ENCODE results near the gene HOXA6.

The HOXA6 gene

DNA sequence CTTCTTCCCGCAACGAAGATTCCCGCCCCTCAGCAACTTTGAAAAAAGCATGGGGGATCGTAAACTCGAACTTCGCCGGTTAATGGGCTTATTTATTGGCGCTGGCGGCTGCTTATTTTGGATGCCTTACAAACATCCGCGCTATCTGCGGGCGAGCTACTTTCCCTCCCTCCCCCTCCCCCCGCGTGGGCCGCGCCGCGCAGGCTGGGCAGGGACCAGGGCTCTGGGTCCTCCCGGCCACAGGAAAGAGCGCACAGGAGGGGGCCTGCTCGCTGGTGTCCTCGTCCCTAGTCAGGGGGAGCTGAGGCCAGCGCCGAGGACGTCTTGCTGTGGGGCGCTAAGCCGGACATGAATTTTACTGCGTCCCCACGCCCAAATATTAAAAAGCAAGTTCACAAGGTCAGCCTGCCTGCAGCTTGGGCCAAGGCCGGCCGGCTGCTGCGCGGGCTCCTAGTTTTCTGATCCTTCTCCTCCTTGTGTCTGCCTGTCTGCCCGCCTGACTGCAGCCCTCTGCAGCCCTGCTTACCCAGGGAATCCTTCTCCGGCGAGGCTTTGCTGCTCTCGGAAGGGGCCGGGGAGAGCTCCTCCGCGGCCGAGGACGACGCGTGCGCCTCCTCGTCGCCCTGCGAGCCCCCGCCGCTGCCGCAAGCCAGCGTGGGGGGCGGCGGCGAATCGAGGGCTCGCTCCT is 25.4 kb upstream of the HOXA6 start:
- no peak for DNase-seq

DNA sequence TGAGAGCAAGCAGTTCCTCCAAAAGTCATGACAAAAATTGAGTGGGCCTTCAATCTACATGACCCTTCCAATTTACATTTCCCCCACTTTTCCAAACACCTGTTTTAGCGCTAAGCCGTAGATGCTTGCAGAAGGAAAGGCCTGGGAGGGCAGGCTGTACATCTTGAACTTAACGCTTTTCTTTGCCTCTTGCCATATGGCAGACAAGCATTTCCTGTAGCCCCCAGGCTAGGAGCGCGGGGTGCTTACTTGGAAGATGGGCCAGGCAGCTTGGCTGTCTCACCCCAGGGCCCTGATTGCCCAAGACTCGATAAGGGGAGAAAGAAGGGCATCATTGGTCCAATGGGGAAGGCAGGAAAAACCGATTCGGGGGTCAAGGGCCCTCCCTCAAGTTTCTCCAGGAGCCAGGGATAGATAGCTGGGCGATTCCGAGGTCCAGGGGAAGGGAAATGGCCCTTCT is 24.8 kb upstream of the HOXA6 start:
- DNase-seq: no peak

DNA sequence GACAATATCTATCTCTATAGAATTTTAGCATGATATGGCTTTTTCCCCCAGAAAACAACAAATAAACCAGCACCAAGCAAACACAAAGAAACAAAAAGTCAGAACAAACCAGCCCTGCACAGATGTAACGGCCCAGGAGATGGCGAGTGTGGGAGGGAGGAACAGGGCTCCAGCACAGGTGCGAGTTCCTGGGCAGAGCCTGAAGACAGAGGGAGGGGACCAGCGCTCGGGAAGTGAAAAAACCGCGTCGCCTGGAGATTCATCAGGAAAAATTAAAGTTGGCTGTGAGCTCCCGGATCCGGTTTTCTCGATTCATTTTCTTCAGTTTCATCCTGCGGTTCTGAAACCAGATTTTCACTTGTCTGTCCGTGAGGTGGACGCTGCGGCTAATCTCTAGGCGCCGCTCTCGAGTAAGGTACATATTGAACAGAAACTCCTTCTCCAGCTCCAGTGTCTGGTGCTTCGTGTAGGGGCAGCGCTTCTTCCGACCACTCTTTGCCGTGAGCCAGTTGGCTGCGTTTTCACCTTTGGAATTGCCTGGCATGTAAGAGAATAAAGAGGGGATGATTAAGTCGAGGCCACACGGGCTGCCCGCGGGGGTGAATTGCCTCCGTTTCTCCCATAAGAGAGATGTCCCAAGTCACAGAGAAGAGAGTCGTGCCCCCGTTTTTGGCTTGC is 24.2 kb upstream of the HOXA6 start:
- DNase-seq: no peak

DNA sequence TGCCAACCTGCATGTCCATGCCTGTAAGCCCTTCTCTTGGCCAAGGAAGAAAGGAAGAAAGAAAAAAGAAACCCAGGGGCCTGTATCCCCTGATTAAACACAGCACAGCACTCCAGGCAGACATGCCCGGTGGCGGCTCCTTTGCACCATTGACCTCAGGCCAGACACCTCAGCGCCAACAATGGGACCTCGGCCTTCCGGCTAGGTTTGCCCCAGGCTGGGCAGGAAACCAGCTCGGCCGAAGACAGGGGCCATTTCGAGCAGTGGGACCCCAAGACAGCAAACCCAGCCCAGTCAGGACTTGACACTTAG is 23.7 kb upstream of the HOXA6 start:
- DNase-seq: no peak

DNA sequence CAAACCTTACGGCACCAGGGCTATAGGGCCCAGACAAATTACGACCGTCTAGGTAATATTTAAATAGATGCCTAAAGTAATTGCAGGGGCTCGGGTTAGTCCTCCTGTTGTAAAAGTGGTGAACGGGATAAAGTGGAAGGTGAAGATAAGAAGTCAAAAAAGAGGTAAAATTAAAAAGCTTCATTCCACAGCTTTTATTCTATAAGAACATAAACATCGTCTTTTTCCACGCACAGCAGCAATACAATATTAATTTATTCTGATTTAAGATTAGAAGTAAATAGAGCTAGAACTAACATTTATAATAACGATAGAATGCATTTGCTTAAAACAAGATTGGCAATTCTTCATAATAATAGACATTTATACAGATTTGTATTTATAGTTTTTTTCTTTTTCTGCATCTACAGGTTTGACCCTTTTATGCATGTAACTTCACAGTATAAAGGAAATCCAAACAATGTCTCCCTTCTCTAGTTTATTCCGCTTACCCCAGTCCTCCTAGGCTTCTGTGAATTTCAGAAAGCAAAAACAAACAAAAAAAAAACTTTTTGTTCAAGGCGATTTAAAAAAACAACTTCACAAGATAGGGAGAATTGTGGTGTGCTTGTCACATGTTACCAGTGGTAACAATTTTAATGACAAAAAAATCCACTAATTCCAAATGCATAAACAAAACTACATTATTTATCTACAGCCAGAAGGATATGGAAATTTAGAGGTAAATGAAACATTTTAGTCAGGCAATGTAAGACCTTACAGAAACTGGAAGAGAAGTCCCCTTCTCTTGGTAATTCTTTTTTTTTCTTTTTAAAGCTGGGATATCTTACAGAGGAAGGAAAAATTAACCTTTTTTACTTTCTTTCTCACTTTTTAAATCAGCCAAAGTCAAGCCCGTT is 23.1 kb upstream of the HOXA6 start:
- DNase-seq: no peak

DNA sequence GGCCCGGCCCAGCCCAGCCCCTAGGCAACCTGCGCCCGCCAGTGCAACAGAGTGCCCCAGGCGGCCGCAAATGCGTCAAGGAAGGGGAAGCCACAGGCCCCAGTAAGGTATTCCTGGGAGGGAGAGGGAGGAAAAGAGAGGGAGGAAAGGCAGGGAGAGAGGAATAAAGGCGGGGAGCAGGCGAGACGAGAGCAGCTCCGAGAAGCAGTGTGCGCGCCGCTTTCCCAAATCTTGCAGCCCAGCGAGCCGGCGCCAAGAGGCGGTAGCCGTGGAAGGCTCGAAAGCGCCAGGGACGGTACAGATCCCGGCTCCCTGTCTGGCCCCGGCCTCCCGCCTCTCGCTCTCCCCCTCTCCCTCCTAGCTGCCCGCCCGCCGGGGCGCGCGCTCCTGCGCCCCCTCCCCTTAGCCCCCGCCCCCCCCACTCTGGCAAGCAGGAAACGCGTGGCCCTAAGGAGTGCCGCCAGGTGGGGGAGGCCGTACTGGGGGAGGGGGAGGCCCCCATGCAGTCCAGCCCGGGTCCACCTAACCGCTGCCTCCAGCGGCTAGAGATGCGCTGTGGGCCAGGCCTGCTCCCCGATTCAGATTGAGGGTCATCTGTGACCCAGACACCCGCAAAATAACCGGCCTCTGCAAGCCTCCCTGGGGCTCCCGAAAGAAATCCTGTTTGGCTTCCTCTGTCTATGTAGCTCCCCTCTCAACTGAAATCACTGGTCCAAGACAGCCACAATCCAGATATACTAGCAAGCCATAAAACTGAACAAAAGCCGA is 22.3 kb upstream of the HOXA6 start:
- no peak for DNase-seq

DNA sequence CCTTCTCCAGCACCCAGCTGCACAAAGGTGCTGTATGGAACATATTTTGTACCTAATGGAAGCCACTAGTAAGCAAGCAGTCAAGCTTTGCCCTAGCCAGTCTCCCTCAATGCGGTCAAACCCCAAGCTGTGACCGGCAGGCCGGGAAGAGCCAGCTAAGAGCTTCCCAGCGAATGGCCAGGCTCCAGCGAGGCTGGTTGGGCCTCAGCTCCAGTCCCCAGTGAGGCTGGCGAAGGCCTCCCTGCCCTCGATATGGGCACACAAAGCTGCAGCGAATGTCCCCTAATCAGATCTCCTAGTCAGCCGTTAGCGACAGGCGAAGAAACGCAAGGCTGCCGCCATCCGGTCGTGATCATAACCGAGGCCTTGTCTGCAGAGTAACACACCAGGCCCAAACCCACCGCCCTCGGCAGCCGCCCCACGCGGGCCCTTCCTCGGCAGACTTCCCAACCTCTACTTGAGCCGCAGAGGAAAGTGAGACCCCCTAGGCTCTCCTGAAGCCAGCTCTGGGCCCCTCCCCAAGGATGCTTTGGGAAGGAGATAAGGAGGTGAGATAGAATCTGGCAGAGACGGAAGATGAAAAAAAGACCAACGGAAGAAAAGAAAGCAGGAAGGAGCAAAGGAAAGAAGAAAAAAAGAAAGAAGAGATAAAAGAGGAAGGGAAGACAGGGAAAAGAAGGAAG is 20.8 kb upstream of the HOXA6 start:
- DNase-seq: no peak

DNA sequence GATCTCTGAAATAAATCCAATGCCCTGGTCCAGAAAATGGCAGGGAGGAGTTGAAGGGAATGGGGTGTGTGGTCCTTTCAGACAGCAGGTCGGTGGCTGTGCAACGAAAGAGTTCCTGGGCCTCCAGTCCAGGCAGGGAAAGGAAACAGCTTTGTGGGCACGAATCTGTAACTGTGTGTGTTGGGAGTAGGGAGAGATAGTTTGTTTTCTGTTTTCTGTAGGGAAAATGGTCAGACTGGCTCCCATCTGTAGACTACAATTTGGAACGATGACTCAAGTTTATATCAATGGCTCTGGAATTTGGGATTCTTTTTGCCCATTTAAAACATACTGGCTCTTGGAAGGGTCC is 20.3 kb upstream of the HOXA6 start:
- no peak for DNase-seq

DNA sequence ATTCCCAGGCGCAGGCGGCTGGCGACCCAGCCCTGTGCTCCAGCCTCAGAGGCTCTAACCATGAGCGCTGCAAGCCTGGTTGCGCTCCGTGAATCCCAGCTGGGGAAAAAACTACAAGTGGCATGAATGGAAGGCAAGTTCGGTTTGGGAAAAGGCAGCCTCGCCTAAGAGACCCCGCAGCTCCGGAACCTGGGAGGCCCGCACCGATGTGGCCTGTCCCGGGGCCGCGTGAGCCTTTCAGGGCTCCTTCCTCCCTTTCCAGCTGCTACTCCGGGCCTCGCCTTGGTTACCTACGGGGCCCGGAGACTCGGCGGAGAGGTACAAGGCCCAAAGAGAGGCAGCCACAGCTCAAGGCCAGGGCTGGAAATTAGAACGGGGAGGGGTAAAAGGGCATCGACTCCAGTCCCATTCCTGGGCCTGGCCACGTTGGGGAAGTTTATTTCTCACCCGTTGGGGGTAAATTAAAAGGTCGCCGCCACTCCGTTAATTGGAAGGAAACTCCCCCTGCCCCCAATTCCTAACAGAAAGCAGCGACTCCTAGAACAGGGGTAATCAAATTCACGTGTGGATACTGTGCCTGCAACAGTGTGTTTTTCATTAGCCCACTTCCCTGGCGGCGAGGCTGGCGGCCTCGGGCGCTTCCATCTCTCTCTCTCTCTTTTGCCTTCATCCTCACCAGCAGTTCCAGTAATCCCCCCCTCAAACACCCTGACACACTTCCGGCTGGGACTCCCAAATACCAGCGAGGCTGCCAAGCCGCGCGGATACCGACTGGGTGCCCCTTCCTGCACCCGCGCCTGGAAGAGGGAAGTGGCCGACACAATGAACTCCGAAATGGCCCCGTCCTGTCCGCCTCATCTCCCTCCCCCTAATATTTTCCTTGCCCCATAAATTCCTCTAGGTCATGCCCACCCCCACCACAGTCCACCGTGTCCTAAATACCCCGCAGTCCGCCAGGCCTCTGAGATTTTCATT is 19.2 kb upstream of the HOXA6 start:
- no peak for DNase-seq

DNA sequence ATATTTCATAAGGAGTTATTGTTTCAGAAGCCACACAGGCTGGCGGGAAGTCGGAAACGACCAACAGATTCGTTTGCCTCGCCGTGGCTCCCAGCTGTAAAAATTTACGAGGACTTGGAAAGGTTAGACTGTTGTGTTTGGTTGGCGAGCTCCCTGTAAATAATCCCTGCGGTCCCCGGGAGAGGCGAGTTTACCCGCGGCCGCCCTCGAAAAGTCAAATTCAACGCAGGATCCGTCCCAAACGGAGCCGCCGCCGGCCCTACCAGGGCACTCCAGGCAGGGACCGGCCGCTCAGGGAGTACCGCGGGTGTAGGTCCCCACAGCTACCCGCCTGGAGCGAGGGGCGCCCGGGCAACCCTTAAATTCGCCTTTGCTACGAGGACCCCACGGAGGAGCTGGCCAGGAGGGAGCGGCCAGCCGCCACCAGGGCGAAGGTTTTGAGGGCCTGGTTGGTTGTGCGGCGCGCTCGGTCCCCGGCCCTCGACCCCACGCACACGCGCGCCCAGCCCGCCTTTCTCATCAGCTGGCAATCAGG is 18.5 kb upstream of the HOXA6 start:
- no peak for DNase-seq

DNA sequence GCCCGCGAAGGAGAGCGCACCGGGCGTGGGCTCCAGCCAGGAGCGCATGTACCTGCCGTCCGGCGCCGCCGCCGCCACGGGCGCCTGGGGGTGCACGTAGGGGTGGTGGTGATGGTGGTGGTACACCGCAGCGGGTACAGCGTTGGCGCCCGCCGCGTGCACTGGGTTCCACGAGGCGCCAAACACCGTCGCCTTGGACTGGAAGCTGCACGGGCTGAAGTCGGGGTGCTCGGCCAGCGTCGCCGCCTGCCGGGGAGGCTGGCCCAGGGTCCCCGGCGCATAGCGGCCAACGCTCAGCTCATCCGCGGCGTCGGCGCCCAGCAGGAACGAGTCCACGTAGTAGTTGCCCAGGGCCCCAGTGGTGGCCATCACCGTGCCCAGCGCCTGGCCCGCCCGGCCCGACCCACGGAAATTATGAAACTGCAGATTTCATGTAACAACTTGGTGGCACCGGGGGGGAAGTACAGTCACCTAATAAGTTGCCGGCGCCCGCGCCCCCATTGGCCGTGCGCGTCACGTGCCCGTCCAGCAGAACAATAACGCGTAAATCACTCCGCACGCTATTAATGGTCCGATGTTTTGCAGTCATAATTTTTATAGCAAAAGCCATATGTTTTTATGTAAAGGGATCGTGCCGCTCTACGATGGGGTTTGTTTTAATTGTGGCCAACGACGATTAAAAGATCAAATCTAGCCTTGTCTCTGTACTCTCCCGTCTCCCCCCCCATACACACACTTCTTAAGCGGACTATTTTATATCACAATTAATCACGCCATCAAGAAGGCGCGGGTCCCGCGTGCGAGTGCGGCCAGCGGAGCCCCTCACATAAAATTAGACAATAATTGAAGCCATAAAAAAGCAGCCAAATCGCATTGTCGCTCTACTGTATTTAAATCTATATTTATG is 17.8 kb upstream of the HOXA6 start, which contains the start of gene HOXA9:
TSS of gene HOXA9 (minus strand) at position 449 of the 907 bp plus-strand sequence. CDS start at position 369, 80 bp downstream.
- DNase-seq: no peak

DNA sequence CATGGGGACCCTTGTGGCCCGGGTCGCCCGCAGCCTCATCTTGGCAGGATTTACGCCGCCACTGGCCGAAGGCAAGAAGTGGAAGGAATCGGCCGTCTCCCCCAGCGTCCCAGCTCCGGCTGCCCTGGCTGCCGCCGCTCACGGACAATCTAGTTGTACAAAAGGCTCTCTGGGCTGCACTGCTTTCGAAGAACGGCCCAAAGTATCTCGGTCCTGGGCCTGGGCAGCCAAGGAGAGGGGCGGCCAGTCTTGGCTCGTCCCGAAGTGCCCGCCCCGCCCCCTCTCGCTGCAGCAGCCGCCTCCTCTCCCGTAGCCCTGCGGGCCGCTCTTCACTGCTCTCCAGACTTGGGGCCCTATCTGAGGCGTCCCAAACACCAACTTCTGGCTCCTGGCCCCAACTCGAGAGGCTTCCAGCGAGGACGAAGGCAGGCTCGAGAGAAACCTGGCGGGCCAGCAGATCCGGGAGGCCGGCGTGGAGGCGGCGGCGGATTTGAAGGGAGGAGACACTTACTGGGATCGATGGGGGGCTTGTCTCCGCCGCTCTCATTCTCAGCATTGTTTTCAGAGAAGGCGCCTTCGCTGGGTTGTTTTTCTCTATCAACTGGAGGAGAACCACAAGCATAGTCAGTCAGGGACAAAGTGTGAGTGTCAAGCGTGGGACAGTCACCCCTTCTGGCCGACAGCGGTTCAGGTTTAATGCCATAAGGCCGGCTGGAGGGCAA is 17.0 kb upstream of the HOXA6 start:
- no peak for DNase-seq

DNA sequence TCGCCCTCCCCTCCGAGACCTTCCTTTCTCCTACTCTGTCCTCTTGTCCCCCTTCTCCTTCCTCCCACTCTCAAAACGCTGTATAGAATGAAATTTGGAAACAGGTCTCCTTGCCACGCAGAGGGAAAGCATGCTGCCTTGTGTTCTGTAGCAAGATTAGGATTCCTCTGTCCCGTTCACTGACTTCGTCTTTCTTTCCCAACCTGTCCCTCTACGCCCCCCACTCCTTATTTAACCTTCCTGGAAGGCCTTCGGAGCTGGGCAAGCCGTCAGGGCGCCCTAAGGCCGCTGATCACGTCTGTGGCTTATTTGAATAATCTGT is 16.4 kb upstream of the HOXA6 start:
- DNase-seq: no peak

DNA sequence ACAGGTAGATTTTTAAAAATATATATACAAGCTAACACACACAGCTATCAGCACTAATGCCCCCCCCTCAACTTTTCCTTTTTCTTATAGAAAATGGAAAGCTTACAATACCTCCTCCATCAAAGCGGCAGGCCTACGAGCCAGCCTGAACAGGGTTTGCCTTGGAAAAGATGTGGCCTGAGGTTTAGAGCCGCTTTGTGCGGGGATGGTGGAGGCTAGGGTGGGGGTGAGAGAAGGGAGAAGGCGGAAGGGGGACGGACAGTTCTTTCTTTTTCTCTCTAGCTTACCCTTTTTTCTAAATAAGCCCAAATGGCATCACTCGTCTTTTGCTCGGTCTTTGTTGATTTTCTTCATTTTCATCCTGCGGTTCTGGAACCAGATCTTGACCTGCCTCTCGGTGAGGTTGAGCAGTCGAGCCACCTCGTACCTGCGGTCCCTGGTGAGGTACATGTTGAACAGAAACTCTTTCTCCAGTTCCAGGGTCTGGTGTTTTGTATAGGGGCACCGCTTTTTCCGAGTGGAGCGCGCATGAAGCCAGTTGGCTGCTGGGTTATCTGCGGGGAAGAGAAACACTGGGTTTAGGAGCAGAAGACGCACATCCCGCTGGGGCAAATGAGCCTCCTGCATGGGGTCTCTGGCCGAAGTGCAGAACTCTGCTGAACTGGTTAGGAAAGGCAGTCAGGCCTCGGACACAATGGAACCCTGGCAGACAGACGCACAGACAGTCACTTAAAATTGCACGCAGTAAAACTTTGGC is 15.9 kb upstream of the HOXA6 start:
- DNase-seq: no peak

DNA sequence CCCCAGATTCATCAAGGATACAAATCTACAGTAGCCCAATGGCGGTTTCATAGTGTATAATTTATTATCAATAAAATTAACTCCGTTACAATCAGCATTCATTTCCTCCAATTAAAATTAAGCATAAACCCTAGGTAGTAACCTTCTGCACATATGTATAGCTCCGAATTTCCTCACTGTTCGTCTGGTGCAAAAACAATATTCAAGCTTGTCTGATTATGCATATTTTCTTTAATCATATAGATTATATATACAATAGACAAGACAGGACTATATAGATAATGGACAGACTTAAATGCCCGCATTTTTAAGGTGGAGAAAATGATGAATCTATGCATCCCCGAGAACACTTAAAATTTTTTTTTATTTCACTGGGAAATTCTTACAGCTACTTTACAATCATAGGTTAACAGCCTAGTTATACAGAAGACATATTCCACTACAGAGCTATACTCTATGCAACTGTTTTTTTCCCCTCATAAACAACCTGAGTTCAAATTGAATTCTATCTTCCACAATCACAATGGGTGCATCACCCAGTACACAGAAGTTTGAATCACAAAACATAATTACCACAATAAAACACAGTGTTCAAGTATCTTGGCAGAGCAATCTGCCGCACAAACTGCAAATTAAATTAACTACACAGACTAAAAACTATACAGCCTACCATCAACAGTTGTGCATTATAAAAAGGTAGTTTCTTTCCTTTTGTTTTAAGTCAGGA is 15.2 kb upstream of the HOXA6 start:
- DNase-seq: no peak

DNA sequence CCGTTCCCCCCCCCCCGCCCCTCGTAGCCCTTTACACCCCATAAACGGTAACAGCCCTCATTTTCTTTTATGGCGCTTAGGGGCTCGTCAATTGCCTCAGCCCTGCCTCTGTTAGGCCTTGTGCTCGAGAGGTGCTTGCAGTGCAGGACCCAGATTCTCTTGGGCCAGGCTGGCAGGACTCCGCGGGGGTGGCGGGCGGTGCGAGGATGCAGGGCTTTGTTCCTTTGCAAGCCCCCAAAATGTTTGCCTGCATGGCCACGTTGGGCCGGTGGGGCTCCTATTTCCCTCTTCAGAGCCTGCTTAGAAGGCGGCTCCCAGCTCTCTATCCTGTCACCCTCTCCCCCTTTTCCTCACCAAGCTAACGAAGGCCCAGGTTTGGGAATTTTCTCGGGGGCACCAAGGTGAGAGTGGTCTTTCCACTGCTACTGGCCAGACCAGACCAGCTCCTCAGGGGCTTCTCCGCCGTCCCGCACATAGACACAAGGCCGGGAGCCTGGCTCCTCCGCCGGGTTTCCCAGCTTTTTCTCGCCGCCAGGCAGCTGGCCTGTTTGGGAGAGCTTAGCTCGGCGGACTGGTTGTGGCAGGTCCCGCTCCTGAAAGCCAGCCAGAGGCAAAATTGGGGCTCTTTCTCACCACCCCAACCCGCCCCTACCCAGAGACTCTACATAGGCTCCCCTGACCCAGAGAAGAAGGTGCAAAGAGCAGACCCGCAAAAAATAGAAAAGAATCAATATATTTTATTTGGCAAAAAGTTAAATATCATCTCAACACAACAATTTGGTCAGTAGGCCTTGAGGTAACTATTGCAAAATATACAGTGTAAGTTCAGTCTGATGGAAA is 14.4 kb upstream of the HOXA6 start:
- DNase-seq: no peak

DNA sequence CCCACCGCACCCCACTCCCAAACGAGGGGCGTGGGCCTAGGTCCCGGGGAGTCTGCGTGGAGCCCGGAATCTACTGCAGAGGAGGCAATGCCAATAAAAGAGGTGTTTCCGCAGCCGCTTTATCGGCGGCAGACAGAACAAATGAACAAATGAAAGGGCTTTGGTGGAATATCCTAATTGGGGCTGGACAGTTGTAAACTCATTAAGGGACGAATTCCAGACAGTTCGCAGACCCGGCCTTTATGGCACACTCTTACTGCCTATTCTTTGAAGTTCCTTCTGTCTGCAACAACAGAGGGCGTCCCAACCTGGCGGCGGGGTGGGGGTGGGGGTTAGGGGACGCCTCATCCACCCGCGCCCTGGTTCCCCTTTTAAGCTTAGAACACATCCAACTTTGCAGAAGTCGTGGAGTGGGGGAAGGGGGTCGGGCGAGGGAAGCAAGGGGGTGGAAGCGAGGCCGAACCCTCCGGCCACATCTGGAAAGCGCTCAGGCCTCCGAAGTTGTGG is 13.7 kb upstream of the HOXA6 start:
- DNase-seq: no peak

Data from activated CD4-positive, alpha-beta T cell treated with anti-CD3 and anti-CD28 coated beads, Interleukin-2, amount 50 U/mL, for 1 hour (primary cell).